Right lobe of liver (tissue), 4 donors: Measurements from ENCODE around the gene STXBP3.

Experiments
- POLR2A ChIP-seq: fragments of 450-650 bp; IDR thresholded peaks from one replicate; pipeline ENCODE4 v1.6.1; 2017; ENCODE audit warnings: antibody characterized with exemption, mild to moderate bottlenecking
- TF ChIP-seq, protein P1 (sequence below), 4 donors: fragments of 200-600 bp in 3 of 4; fragments of 450-650 bp in 1 of 4; IDR thresholded peaks; one replicate each; pipeline versions ENCODE4 v1.5.1 to v1.8.0; 2016 to 2022; ENCODE audit warnings: antibody characterized with exemption in 4 of 4, mild to moderate bottlenecking in 2 of 4
- donor health status: DM: no; HTN: no; CAD: no.
- donor health status: DM: no; HTN: no; CAD: no.
- donor health status: DM: no; HTN: yes; CAD: no.

DNA sequence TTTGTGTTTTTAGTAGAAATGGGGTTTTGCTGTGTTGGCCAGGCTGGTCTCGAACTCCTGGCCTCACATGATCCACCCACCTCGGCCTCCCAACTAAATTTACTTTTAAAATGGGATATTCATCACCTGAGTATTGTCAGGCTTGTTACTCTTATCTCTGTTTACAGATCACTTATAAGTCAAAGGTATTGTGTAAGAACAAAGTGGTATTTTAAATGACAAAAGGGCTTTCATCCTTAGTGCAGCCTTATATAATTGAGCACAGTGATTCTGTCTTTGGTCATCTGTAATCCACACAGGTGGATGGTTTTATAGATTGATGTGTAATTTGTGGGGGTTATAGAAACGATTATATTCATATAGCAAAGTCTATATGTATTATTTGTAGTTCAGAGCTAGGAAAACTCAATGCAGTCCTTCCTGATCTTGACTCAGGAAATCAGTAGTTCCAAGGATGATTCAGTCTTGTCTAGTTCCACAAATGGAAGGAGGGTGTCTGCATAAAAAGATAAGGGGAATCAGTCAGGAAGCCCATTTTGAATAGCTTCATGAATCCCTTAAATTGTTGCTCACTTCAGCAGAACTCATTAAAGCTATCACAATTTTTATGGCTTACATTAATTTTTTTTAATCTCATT is 34.6 kb downstream of the STXBP3 start:
- TF ChIP-seq POLR2A, result no peak
- TF ChIP-seq, protein P1, sequence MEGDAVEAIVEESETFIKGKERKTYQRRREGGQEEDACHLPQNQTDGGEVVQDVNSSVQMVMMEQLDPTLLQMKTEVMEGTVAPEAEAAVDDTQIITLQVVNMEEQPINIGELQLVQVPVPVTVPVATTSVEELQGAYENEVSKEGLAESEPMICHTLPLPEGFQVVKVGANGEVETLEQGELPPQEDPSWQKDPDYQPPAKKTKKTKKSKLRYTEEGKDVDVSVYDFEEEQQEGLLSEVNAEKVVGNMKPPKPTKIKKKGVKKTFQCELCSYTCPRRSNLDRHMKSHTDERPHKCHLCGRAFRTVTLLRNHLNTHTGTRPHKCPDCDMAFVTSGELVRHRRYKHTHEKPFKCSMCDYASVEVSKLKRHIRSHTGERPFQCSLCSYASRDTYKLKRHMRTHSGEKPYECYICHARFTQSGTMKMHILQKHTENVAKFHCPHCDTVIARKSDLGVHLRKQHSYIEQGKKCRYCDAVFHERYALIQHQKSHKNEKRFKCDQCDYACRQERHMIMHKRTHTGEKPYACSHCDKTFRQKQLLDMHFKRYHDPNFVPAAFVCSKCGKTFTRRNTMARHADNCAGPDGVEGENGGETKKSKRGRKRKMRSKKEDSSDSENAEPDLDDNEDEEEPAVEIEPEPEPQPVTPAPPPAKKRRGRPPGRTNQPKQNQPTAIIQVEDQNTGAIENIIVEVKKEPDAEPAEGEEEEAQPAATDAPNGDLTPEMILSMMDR (IDR thresholded peaks at IDR 0.05), result no peak
